GM12878 (cell line): ENCODE measurements around the gene NRXN3. TPM values are rescaled to one million over a fixed set of nuclear protein-coding genes. Genes with fewer than 3 reads are reported as not detected.

Experiments
- ATAC-seq: fragments of 200-7000 bp; cut with Tn5 transposase; 3 replicates; pipeline ENCODE4 v1.9.1; 2020; ENCODE audit warnings: mild to moderate bottlenecking, moderate library complexity
- BruUV-seq: library from RNA; stranded (reverse); fragments of 400-500 nt; replicated peaks from 2 replicates; lab custom pipeline; 2021; lab: Mats Ljungman, UMichigan
- CTCF ChIA-PET: fragments of 300-600 bp; sonication (Branson Sonifier 250); formaldehyde crosslinking; extraction: SDS; loops from one replicate; lab custom pipeline; 2021; ENCODE audit warnings: inconsistent platforms; lab: Yijun Ruan, JAX
- POLR2A ChIA-PET: fragments of 350-600 bp; formaldehyde crosslinking; extraction: SDS; loops from one replicate; lab custom pipeline; 2021; ENCODE audit warnings: inconsistent platforms; lab: Charles Lee
- RAD21 ChIA-PET: fragments of 300-600 bp; sonication (Branson Sonifier 250); formaldehyde crosslinking; loops from one replicate; lab custom pipeline; 2023; ENCODE audit warnings: antibody characterized with exemption; ENCODE audit not compliant: unreplicated experiment; lab: Charles Lee
- SMC1A ChIA-PET: fragments of 300-600 bp; sonication (Branson Sonifier 250); formaldehyde crosslinking; loops from one replicate; lab custom pipeline; 2023; ENCODE audit not compliant: unreplicated experiment, uncharacterized antibody; lab: Charles Lee
- DNase-seq: peaks from one replicate; pipeline ENCODE4 v3.0.0-alpha.2; 2011; ENCODE audit warnings: low read depth, low spot score
- FAIRE-seq: peaks from 3 replicates; lab custom pipeline; 2011; peaks lifted over from hg19 to GRCh38; lab: Jason Lieb, UNC
- H2AFZ ChIP-seq: 2 replicates; pipeline ENCODE4 v1.6.0; 2011; ENCODE audit warnings: low read depth, low read length, control low read depth; ENCODE audit not compliant: control insufficient read depth
- H3K27ac ChIP-seq: 2 replicates; pipeline ENCODE4 v1.5.1; 2011; ENCODE audit warnings: control low read depth; ENCODE audit not compliant: control insufficient read depth, insufficient read depth
- H3K27me3 ChIP-seq, 2 experiments: replicated peaks in 1 of 2; 2 replicates each; pipeline versions ENCODE4 v1.6.0 to v1.6.1; 2011; ENCODE audit warnings: low read length in 1 of 2; ENCODE audit not compliant: control insufficient read depth in 2 of 2, insufficient read depth in 2 of 2
- H3K36me3 ChIP-seq, 2 experiments: 2 replicates each; pipeline ENCODE4 v1.5.1; 2011; ENCODE audit warnings: low read length in 1 of 2; ENCODE audit not compliant: control insufficient read depth in 2 of 2, insufficient read depth in 2 of 2
- H3K4me1 ChIP-seq: 2 replicates; pipeline ENCODE4 v1.6.1; 2011; ENCODE audit warnings: mild to moderate bottlenecking, low read length, moderate library complexity, mixed read lengths; ENCODE audit not compliant: control insufficient read depth, insufficient read depth
- H3K4me2 ChIP-seq: 2 replicates; pipeline ENCODE4 v1.6.0; 2011; ENCODE audit warnings: control low read depth; ENCODE audit not compliant: control insufficient read depth, insufficient read depth
- H3K4me3 ChIP-seq: fragments of 200-600 bp; sonication (generic); 2 replicates; pipeline ENCODE4 v1.5.1; 2016
- H3K79me2 ChIP-seq: 2 replicates; pipeline ENCODE4 v1.6.0; 2011; ENCODE audit warnings: low read length; ENCODE audit not compliant: control insufficient read depth, insufficient read depth
- H3K9ac ChIP-seq: 2 replicates; pipeline ENCODE4 v1.8.0; 2011; ENCODE audit warnings: low read length, control low read depth, mixed read lengths; ENCODE audit not compliant: control insufficient read depth, insufficient read depth
- H3K9me3 ChIP-seq: replicated peaks from 3 replicates; pipeline ENCODE4 v1.5.1; 2011; ENCODE audit warnings: mild to moderate bottlenecking, low read length; ENCODE audit not compliant: control insufficient read depth, insufficient read depth
- H4K20me1 ChIP-seq: 2 replicates; pipeline ENCODE4 v1.6.0; 2011; ENCODE audit not compliant: control insufficient read depth, insufficient read depth
- CREB1 ChIP-seq: IDR thresholded peaks from 2 replicates; pipeline ENCODE4 v1.6.1; 2012; ENCODE audit warnings: low read depth, mild to moderate bottlenecking, inconsistent platforms
- ESRRA ChIP-seq: IDR thresholded peaks from 2 replicates; pipeline ENCODE4 v1.6.1; 2012; ENCODE audit warnings: mild to moderate bottlenecking, low read length, improper control_type of control experiment
- LARP7 ChIP-seq: fragments of 450-650 bp; IDR thresholded peaks from 2 replicates; pipeline ENCODE4 v1.6.1; 2017; ENCODE audit warnings: mild to moderate bottlenecking
- NFYA ChIP-seq: IDR thresholded peaks from 2 replicates; pipeline ENCODE4 v1.6.1; 2011; ENCODE audit warnings: low read depth, mild to moderate bottlenecking, low read length, improper control_type of control experiment, borderline replicate concordance
- POLR2A ChIP-seq: IDR thresholded peaks from 2 replicates; pipeline ENCODE4 v1.6.1; 2011; ENCODE audit warnings: low read depth, mild to moderate bottlenecking, low read length
- SREBF1 ChIP-seq: IDR thresholded peaks from 2 replicates; pipeline ENCODE4 v1.6.1; 2012; ENCODE audit warnings: mild to moderate bottlenecking, low read length
- WGBS: methylation state at CpG from one replicate; pipeline ENCODE4 v1.1.6; 2016; ENCODE audit warnings: low lambda C conversion rate; ENCODE audit not compliant: insufficient replicate concordance, insufficient coverage; ENCODE audit errors: missing lambda C conversion rate; 5-methylcytosine and 5-hydroxymethylcytosine counted together
- in situ Hi-C: fragments of 300-500 bp; cut with MboI; formaldehyde crosslinking; loops from 9 replicates; pipeline ENCODE4 v1.14.3; 2018; ENCODE audit warnings: mixed read lengths
- intact Hi-C: fragments of 100-400 bp; cut with micrococcal nuclease; formaldehyde crosslinking; loops from one replicate; pipeline ENCODE4 v1.14.2; 2022; ENCODE audit not compliant: unreplicated experiment
- polyA plus RNA-seq, 11 experiments: library from polyadenylated mRNA; depleted of rRNA in 4 of 11; unstranded in 6 of 11; stranded (reverse) in 5 of 11; fragments of >200 nt; fragmentation: Nextera tagmentation in 4 of 11; fragmentation: Illumina TruSeq in 1 of 11; extraction: Ambion mirVana in 4 of 11; extraction: Trizol in 1 of 11; gene quantifications; 1 replicate in 1 of 11; 2 replicates in 10 of 11; pipeline versions ENCODE4 v1.2.1 to v1.2.3, GENCODE V29; 2011 to 2016; ENCODE audit warnings: inconsistent platforms in 2 of 11, missing spikeins in 2 of 11, low read depth in 1 of 11
- total RNA-seq, 4 experiments: library from RNA; depleted of rRNA in 3 of 4; stranded (reverse); fragments of >200 nt in 3 of 4; fragmentation: Illumina TruSeq in 1 of 4; extraction: Trizol in 1 of 4; gene quantifications; 2 replicates each; pipeline versions ENCODE4 v1.2.1 to v1.2.3, GENCODE V29; 2013 to 2021
- TF ChIP-seq, protein P1 (sequence below): IDR thresholded peaks from 2 replicates; pipeline ENCODE4 v1.6.1; 2011; ENCODE audit warnings: mild to moderate bottlenecking, low read depth, low read length, moderate library complexity; ENCODE audit not compliant: insufficient replicate concordance
- TF ChIP-seq, protein P2 (sequence below): IDR thresholded peaks from 2 replicates; pipeline ENCODE4 v1.6.1; 2012; ENCODE audit warnings: low read length, inconsistent platforms
- TF ChIP-seq, protein P3 (sequence below): fragments of 450-650 bp; IDR thresholded peaks from 2 replicates; pipeline ENCODE4 v1.6.1; 2018; ENCODE audit warnings: borderline replicate concordance, mild to moderate bottlenecking; ENCODE audit not compliant: partially characterized antibody

NRXN3 gene
- total and polyA plus RNA-seq, 10 of the 15 experiments (the other 5 are each of a cell fraction or from before 2014, with no cell fraction given) = 0.52 to 3.3 (median 1.4) TPM

- WGBS = 3% methylated on average over 2 of the region's 2 CpGs
- TF ChIP-seq NFYA (no peak), LARP7 (no peak), POLR2A (no peak), CREB1 (no peak), SREBF1 (no peak), ESRRA (no peak)
- TF ChIP-seq, protein P1, sequence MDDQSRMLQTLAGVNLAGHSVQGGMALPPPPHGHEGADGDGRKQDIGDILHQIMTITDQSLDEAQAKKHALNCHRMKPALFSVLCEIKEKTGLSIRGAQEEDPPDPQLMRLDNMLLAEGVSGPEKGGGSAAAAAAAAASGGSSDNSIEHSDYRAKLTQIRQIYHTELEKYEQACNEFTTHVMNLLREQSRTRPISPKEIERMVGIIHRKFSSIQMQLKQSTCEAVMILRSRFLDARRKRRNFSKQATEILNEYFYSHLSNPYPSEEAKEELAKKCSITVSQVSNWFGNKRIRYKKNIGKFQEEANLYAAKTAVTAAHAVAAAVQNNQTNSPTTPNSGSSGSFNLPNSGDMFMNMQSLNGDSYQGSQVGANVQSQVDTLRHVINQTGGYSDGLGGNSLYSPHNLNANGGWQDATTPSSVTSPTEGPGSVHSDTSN = no peak
- TF ChIP-seq, protein P2, sequence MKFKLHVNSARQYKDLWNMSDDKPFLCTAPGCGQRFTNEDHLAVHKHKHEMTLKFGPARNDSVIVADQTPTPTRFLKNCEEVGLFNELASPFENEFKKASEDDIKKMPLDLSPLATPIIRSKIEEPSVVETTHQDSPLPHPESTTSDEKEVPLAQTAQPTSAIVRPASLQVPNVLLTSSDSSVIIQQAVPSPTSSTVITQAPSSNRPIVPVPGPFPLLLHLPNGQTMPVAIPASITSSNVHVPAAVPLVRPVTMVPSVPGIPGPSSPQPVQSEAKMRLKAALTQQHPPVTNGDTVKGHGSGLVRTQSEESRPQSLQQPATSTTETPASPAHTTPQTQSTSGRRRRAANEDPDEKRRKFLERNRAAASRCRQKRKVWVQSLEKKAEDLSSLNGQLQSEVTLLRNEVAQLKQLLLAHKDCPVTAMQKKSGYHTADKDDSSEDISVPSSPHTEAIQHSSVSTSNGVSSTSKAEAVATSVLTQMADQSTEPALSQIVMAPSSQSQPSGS = no peak
- TF ChIP-seq, protein P3, sequence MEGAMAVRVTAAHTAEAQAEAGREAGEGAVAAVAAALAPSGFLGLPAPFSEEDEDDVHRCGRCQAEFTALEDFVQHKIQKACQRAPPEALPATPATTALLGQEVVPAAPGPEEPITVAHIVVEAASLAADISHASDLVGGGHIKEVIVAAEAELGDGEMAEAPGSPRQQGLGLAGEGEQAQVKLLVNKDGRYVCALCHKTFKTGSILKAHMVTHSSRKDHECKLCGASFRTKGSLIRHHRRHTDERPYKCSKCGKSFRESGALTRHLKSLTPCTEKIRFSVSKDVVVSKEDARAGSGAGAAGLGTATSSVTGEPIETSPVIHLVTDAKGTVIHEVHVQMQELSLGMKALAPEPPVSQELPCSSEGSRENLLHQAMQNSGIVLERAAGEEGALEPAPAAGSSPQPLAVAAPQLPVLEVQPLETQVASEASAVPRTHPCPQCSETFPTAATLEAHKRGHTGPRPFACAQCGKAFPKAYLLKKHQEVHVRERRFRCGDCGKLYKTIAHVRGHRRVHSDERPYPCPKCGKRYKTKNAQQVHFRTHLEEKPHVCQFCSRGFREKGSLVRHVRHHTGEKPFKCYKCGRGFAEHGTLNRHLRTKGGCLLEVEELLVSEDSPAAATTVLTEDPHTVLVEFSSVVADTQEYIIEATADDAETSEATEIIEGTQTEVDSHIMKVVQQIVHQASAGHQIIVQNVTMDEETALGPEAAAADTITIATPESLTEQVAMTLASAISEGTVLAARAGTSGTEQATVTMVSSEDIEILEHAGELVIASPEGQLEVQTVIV = no peak
- POLR2A ChIA-PET = no interaction called here
Measured at GRCh38 chr14:79573486-79573885, 1403.3 kb downstream of the NRXN3 start.

More at GRCh38 chr14:79573486-79573885, 1403.3 kb downstream of the NRXN3 start:
- ChIA-PET CTCF (no interaction called here), RAD21 (no interaction called here), SMC1A (no interaction called here)
- no peak for ATAC-seq
- no peak for FAIRE-seq
- intact Hi-C loops = no loop called here
- H3K36me3 ChIP-seq = no peaks in the 10 kb centered on the region
- no peaks in the 10 kb centered on the region for H4K20me1 ChIP-seq
- DNase-seq = no peak
- no peak overlapping the region for H3K27ac ChIP-seq
- no peaks in the 10 kb centered on the region for H3K79me2 ChIP-seq
- H3K4me3 ChIP-seq = no peak overlapping the region
- no peak overlapping the region for H3K4me2 ChIP-seq
- H3K4me1 ChIP-seq = no peaks in the 10 kb centered on the region
- in situ Hi-C loops = no loop called here
- H3K27me3 ChIP-seq = no peaks in the 10 kb centered on the region
- H3K9ac ChIP-seq = no peak overlapping the region
- no peak overlapping the region for H2AFZ ChIP-seq
- no TSS peak for BruUV-seq
- H3K9me3 ChIP-seq = no peaks in the 10 kb centered on the region
